AG04450 (cell line): ENCODE data around the gene EFS. TPM values are rescaled to one million over a fixed set of nuclear protein-coding genes. Genes with fewer than 3 reads are reported as not detected.
A peak's percentile ranks its signal among the peaks of the same experiment; 100 is the strongest.

Experiments
- CTCF ChIA-PET: fragments of 300-600, 350-600 bp; formaldehyde crosslinking; extraction: SDS; loops from one replicate; lab custom pipeline; 2022; ENCODE audit warnings: antibody characterized with exemption, inconsistent platforms; lab: Charles Lee
- POLR2A ChIA-PET: fragments of 350-600 bp; formaldehyde crosslinking; extraction: SDS; loops from one replicate; lab custom pipeline; 2021; ENCODE audit warnings: antibody characterized with exemption, inconsistent platforms; lab: Yijun Ruan, JAX
- DNase-seq: peaks from one replicate; pipeline ENCODE4 v3.0.0-alpha.2; 2011; ENCODE audit warnings: low read depth, low spot score
- H3K27ac ChIP-seq: one replicate; pipeline ENCODE4 v1.5.1; 2012; ENCODE audit warnings: low read depth, low read length, control low read depth
- H3K27me3 ChIP-seq: one replicate; pipeline ENCODE4 v1.6.0; 2012; ENCODE audit warnings: low read length; ENCODE audit not compliant: control insufficient read depth, insufficient read depth
- H3K4me3 ChIP-seq: 2 replicates; pipeline ENCODE4 v1.5.1; 2011; ENCODE audit warnings: mild to moderate bottlenecking, low read depth, low read length, control low read depth
- H3K9me3 ChIP-seq: 2 replicates; pipeline ENCODE4 v1.5.1; 2012; ENCODE audit warnings: low read length; ENCODE audit not compliant: control insufficient read depth, insufficient read depth
- polyA plus RNA-seq: library from polyadenylated mRNA; depleted of rRNA; stranded (reverse); fragments of >200 nt; gene quantifications from 2 replicates; pipeline ENCODE4 v1.2.3, GENCODE V29; 2011
- TF ChIP-seq, protein P1 (sequence below): IDR thresholded peaks from 2 replicates; pipeline ENCODE4 v1.5.1; 2011; ENCODE audit warnings: low read depth, low read length, control low read depth, inconsistent platforms

EFS gene
- polyA plus RNA-seq, 1 experiment, result 5.3 TPM

DNA sequence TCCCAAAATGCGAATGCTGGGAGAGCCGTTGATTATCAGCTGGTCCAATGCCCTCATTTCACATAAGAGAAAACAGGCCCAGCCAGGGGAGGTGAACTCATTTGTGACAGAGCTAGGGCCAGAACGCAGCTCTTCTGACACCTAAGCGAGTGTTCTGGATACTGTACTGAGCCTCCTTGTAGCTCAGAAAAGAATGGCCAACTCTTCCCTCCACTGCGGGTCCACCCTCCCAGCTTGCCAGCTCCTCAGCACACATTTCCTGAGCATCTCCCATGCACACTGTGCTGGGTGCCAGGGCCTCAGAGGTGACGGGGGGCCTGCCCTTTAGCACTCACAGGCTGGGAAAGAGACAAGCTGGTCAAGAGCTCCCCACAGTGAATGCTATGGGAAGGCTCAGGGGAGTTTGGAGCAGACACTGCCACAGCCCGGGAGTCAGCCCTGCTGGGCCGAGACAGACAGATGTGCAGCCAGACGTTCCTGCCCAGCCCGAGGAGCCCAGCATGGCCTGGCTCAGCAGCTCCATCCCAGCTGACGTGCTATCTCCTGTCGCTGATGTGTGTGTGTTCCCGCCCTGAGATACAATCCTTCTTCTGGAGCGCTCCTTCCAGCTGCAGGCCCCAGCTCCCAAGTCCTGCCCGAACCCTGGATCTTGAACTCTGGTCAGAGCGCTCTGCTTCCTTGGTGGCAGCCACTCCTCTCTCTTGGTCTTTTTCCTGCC, 15.4 kb upstream of the EFS start:
- Histone ChIP-seq H3K9me3 (no peaks in the 10 kb centered on the region), H3K27me3 (peaks cover 48% of the 10 kb centered on the region), H3K4me3 (no peak overlapping the region), H3K27ac (no peak overlapping the region)
- CTCF ChIA-PET, result interaction anchor here (0.6 to 4.8 kb wide), 35 partner anchors 8 to 251 kb away, joined by 3 to 138 read pairs (median 5); partner anchors contain the start of genes PABPN1 and SLC22A17
- POLR2A ChIA-PET, result interaction anchor here (0.6 to 2.1 kb wide), 3 partner anchors 28 to 267 kb away, joined by 3 to 9 read pairs (median 5); partner anchors contain the start of gene SLC22A17
- TF ChIP-seq, protein P1, sequence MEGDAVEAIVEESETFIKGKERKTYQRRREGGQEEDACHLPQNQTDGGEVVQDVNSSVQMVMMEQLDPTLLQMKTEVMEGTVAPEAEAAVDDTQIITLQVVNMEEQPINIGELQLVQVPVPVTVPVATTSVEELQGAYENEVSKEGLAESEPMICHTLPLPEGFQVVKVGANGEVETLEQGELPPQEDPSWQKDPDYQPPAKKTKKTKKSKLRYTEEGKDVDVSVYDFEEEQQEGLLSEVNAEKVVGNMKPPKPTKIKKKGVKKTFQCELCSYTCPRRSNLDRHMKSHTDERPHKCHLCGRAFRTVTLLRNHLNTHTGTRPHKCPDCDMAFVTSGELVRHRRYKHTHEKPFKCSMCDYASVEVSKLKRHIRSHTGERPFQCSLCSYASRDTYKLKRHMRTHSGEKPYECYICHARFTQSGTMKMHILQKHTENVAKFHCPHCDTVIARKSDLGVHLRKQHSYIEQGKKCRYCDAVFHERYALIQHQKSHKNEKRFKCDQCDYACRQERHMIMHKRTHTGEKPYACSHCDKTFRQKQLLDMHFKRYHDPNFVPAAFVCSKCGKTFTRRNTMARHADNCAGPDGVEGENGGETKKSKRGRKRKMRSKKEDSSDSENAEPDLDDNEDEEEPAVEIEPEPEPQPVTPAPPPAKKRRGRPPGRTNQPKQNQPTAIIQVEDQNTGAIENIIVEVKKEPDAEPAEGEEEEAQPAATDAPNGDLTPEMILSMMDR, result no peak
- DNase-seq, result no peak

DNA sequence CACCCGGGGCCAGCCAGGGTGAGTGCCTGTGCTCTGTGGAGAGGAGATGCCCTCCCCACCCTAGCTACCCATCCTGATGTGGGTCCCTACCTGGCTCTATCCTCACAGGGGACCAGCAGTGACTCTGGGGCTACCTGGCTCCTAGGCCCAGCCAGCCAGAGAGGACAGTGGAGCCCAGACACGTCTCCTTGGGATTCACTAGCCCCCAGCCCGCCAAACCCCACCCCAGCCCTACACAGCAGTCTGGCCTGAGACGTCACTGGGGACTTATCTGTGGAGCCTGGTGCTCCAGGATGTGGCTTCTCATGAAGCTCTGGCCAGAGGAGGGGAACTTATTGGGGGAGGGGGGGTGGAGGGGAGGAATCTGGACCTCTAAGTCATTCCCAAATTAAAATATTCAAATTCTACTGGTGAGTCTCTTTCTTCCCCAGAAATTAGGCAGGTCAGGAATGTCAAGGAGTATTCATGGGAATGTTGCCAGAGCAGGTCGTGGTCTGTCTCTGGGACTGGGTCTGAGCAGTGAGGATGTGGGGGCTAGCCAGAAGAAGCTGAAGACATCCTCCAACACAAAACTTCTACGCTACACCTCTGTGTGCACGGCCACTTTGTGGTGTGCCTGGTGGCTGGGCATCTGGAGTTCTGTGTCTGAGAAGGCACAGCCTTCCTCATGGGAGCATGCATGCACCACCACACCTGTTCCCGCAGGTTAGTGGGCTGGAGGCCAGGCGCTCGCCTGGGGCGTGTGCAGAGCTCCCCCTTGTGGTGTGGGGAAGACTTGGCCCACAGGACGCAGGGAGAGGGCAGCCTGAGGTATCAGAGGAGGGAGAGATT, 14.6 kb upstream of the EFS start:
- POLR2A ChIA-PET, result interaction anchor here (1.6 to 2.1 kb wide), 2 partner anchors 27 to 57 kb away, joined by 5 to 9 read pairs; partner anchors contain the start of gene SLC22A17
- TF ChIP-seq, protein P1, result peak; percentile 97
- DNase-seq, result no peak
- Histone ChIP-seq H3K4me3 (no peak overlapping the region), H3K27me3 (peaks cover 46% of the 10 kb centered on the region), H3K9me3 (no peaks in the 10 kb centered on the region), H3K27ac (no peak overlapping the region)
- CTCF ChIA-PET, result interaction anchor here (0.6 to 4.8 kb wide), 36 partner anchors 9 to 444 kb away, joined by 3 to 138 read pairs (median 4); partner anchors contain the start of genes PABPN1 and SLC22A17

DNA sequence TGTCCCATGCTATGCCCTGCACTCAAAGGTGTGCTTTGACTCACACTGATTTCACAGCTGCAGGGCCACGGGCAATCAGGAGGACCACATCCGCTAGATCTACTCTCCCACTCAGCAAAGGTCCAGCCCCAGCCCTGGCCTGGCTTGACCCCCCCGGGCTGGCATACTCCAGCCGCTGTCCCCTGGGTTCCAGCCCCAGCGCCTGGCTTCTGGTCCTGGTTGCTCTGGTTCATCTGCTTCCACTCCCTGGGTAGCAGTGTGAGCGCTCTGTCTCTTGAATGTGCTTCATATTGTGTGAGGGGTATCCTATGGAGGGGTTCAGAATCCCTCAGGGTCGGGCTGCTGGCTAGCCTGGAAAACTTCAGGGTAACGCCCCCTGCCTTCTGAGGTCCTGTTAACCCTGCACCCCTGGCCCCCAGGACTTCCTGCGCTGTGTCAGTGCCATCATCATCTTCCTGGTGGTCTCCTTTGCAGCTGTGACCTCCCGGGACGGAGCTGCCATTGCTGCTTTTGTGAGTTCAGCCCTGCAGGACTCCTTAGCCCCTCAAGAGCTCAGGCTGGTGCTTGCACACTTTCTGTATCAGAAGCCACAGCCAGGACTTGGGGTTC, 13.7 kb upstream of the EFS start:
- Histone ChIP-seq H3K27me3 (peaks cover 41% of the 10 kb centered on the region), H3K9me3 (no peaks in the 10 kb centered on the region), H3K4me3 (no peak overlapping the region), H3K27ac (no peak overlapping the region)
- ChIA-PET POLR2A (no interaction called here), CTCF (interaction anchor here (0.6 to 4.8 kb wide), 10 partner anchors 10 to 443 kb away, joined by 3 to 138 read pairs (median 10); partner anchors contain the start of genes PABPN1 and SLC22A17)
- TF ChIP-seq, protein P1, result no peak
- DNase-seq, result no peak

DNA sequence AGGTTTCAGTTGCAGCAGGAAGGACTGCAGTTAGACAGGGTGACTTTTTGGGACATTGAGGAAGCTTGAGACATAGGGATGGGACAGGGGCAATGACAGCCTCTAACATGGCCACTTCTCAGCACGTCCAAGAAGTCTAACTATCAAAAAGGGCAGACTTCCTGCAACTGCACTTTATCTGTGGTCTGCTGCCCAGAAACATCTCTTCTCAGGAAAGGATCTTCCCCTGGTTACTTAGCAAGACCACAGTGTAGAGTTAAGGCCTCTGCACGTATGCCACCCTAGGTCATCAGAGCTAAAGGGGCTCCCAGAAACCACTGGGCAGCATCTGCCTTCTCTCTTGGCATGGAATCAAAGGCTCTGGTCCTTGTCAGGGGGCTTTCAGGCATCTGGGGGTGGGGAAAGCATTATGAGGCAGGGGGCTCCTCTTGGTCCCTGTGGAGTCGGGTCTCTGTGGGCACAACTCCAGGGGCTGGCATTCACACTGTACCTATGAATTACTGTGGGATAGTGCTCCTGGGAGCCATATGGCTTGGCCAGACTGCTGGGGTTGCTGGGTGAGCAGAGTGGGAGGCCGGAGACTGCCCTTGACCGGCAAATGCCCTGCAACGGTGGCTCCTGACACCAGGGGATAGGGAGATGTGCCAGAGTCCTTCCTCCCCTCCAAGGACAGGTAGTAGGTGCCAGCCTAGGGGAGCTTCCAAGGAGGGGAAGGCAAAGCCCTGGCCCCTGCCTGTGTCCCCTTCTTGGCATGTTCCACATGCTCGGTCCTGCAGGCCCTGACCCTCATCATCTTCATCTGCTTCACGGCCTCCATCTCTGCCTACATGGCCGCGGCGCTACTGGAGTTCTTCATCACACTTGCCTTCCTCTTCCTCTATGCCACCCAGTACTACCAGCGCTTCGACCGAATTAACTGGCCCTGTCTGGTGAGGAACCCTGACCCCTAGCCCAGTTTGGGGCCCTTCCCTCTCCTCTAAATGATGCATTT, 12.9 kb upstream of the EFS start:
- Histone ChIP-seq H3K9me3 (no peaks in the 10 kb centered on the region), H3K27ac (no peak overlapping the region), H3K4me3 (no peak overlapping the region), H3K27me3 (peaks cover 42% of the 10 kb centered on the region)
- TF ChIP-seq, protein P1, result no peak
- ChIA-PET CTCF (interaction anchor here (3.0 to 4.8 kb wide), 2 partner anchors 9 to 52 kb away, joined by 48 to 138 read pairs; partner anchors contain the start of gene PABPN1), POLR2A (no interaction called here)
- DNase-seq, result no peak
